IPS-NIHi7 (cell line): ENCODE measurements around the gene HNRNPA0.

Source experiments
- DNase-seq: peaks from one replicate; pipeline ENCODE4 v3.0.0; 2012; ENCODE audit warnings: mixed read lengths; ENCODE audit errors: extremely low spot score

HNRNPA0 gene

DNA sequence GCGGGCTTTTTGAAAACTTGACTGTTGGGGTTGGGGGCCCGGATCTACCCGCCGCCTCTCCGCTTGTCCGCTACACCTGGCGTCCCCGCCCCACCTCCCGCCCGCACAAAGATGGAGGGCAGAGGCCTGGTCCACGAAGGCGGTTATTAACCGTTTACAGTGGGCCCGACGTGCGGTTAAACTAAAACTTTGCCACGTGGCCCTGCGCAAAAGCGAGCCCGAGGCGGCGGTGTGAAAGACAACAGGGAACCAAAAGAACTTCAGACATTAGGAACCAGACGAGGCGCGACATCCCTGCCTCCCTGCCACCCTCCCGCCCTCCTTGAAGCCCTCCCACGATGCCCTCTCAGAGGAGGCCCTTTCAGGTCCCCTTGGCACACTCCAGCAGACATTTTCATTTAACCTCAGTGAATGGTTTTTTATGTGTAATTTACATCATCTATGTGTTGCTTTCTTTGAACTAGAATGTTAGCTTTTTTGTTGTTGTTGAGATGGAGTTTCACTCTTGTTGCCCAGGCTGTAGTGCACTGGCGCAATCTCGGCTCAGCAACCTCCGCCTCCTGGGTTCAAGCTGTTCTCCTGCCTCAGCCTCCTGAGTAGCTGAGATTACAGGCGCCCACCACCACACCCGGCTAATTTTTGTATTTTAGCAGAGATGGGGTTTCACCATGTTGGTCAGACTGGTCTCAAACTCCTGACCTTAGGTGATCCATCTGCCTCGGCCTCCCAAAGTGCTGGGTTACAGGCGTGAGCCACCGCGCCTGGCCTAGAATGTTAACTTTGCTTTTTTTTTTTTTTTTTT, 999 bp upstream of the HNRNPA0 start:
- no peak for DNase-seq

DNA sequence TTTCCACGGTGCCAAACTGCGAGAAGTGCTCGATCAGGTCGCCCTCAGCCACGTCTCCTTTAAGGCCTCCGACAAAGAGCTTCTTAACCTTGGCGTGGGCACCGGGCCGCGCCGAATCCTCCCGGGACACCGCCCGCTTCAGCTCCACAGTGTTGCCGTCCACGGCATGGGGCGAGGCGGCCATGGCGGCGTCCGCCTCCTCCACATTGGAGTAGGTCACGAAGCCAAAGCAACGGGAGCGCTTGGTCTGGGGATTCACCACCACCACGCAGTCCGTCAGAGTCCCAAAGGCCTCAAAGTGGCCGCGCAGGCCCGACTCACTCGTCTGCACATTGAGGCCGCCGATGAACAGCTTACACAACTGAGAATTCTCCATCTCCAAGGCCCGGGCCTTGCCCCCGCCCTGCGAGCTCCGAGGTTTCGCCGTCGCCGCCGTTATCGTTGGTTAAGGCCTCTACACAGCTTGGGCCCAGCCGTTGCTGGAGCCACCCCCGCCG, 424 bp downstream of the HNRNPA0 start:
- no peak for DNase-seq

GRCh38 chr5:137752905-137753690, 1.1 kb downstream of the HNRNPA0 start:
- DNase-seq, result no peak

DNA sequence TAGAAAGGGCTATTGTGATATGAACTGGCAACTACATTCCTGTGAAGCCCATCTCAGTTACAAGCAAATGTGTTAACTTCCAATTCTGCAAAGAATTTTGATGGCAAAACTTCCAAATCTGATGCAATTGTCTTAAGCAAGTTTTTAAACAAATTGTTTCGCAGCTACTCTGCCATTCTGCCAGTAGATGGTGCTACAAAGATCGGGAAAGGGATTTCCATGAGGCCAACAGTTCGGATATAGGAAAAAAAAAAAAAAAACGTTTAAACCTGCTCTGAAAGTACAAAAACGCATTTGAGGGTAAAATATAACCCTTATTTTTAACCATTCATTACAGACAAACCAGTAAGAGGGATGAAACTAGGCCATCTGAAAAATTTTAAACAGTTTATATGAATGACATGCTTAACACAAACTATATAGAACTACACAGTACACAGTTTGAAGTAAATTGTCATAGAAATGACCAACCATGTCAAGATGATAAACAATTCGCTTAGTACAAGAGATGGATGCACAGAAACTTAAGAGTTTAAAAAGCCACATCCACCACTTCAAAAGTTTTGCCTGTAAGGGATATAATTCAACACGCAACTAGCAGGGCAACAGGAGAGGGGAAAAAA, 2.2 kb downstream of the HNRNPA0 start:
- DNase-seq, result no peak

- no peak for DNase-seq
Observed at GRCh38 chr5:137750436-137750835, 3.7 kb downstream of the HNRNPA0 start.

- DNase-seq, result no peak
Observed at GRCh38 chr5:137747848-137748247, 6.3 kb downstream of the HNRNPA0 start.

- peak; percentile 64 for DNase-seq
Observed at GRCh38 chr5:137743031-137743640, 11.0 kb downstream of the HNRNPA0 start.

GRCh38 chr5:137741718-137742117, 12.4 kb downstream of the HNRNPA0 start:
- DNase-seq, result no peak

DNA sequence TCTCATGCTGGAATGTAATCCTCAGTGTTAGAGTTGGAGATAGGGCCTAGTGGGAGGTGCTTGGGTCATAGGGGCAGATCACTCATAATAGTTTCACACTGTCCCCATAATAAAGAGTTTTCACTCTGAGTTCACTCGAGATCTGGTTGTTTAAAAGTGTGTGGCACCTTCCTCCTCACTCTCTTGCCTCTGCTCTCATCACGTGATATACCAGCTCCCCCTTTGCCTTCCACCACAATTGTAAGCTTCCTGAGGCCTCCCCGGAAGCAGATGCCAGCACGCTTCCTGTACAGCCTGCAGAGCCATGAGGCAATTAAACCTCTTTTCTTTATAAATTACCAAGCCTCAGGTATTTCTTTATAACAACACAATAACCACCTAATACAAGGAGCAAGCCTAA, 14.4 kb downstream of the HNRNPA0 start:
- no peak for DNase-seq

- no peak for DNase-seq
Observed at GRCh38 chr5:137738947-137739346, 15.2 kb downstream of the HNRNPA0 start.

DNA sequence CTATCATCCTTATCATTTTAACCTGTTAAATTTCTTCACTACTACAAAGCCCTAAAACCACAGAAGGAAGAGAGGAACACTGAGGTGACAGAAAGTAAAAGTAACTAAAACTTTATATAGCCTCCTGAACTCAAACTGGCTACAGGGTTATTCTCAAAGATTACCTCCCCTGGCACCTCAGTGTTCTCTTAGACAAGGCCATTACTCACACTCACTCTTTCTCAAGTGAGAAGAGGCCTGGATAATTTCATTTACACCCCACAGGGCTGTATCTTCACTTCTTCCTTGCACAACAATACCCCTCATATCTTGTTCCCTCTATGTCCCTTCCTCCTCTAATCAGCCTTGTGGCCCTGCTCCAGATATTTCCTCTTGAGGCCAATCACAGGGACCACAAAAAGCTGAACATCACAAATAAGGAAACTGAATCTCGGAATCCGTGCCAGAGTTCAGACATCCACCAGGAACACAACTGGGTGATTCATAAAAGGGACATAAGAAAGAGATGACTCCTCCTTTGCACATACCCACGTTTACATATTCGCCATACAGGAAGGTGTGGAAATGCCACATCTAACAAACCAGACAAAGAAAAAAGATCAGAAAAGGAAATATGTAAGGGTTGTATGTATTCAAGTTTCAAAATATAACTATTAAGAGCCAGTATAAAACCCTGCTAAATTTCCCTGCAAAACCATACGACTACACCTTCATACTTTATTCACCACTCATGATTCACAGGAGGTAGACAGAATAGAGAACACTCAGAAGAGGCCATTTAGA, 16.6 kb downstream of the HNRNPA0 start:
- no peak for DNase-seq

- no peak for DNase-seq
Observed at GRCh38 chr5:137736496-137736895, 17.7 kb downstream of the HNRNPA0 start.

- DNase-seq, result peak; percentile 89
Observed at GRCh38 chr5:137735555-137736284, 18.4 kb downstream of the HNRNPA0 start, which contains the start of gene KLHL3. Gene KLHL3, minus strand, starts transcription at chr5:137736089. Its CDS starts 443 bp downstream, at chr5:137735646.

DNA sequence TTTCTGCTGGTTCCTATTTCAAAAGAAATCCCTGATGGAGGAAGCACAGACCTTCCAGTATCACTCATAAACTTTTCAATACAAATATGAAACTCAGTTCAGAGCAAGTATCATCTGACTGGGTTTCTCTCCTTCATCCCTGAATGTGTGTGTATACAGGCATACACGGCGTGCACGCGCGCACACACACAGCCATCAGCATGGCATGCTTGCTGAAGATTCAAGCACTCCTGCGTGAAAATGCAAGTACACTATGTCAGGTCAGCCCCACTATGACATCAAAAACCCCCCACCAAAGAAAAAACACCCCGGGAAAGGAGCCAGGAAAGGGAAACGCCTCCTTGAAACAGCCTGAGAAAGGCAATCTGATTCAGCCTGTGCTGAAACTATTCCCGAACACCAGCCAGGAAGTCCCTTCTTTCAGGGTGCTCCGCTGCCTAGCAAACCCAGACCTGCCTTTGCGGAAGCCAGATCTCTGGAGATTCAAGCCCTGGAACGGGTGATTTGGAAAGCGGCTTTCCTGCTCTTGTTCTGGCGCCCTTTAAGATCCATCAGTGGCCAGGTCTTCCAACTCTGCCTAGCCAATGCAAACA, 19.1 kb downstream of the HNRNPA0 start:
- DNase-seq, result peak; percentile 49

- no peak for DNase-seq
Observed at GRCh38 chr5:137734331-137734730, 19.8 kb downstream of the HNRNPA0 start.

DNA sequence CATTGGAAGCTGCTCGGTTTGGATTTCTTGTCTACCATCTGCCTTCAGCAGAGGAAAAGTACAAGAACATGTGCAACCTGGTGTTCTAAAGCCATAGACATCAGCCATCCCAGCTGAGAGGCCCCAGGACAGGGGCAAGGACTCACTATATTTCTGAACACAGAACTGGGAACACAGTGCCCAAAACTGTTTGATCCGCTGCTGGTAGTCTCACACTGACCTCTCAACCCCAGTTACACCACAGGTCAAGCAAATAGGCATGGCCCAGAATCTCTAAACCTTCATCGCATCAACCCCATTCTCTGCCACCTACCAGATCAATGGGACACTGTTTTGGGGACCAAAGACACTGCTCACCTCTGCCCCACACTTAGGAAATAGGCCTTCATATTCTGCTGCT, 20.2 kb downstream of the HNRNPA0 start:
- DNase-seq, result no peak

DNA sequence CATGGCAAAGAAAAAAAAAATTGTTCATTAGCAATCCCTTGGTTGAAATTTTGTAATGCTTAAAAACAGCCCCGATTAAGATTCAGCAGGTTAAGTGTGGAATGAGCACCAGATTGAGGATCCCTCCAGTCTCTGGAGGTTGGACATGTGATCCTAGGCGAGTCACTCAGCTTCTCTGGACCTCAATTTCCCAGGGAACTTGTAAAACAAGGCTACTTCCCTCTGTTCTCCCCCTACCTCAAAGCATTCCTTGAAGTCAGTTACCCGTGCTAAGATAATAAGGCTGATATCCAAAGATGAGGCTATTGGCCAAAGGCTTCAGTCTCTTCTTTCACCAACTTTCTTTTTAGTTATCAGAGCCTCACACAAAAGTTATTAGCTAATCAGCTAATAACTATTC, 21.2 kb downstream of the HNRNPA0 start:
- no peak for DNase-seq

- DNase-seq, result no peak
Observed at GRCh38 chr5:137731176-137731575, 23.0 kb downstream of the HNRNPA0 start.

GRCh38 chr5:137730336-137730735, 23.8 kb downstream of the HNRNPA0 start:
- no peak for DNase-seq

- no peak for DNase-seq
Observed at GRCh38 chr5:137728048-137728447, 26.1 kb downstream of the HNRNPA0 start.
